HPDE6-E6E7 (cell line): Measurements from ENCODE around the gene TACC2.

ENCODE experiments used
- DNase-seq: peaks from one replicate; pipeline ENCODE4 v3.0.0; 2011; ENCODE audit warnings: missing footprints; ENCODE audit errors: extremely low spot score

Gene TACC2

DNA sequence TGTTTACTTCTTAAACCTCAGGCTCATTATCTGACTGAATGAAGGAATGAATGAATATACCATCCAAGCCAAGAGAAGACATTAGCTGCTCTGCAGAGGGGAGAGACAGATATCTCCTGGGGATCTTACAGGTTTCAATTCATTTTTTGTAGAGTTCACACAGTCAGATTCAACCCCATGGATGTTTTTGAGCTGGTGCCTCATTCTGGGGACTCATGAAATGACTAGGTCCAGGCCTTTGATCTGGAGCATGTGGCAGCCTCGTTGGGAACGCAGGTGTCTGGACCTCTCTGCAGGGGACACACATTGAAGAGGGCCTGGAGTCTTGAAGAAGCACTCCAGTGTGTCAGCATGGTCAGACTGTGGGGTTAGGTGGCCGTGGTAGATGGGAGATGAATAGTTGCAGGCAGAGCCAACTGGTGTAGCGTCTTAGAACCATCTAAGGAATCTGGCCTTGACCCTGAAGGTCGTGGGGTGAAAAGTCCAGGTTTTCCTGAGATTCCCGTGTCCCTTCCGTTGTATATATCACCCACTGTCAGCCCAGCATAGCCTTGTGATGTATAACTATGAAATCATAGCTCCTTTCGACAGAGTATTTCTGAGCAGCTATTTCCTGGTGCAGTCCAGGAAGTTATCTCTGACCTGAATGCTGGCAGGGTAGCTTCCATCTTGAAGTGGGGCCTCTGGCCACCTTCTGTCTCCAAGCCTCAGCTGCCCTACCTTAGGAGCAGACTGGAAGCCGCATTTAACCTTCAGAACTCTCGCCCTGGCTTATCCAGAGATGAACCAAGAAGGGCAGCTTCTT is 304.4 kb downstream of the TACC2 start:
- DNase-seq = no peak

DNA sequence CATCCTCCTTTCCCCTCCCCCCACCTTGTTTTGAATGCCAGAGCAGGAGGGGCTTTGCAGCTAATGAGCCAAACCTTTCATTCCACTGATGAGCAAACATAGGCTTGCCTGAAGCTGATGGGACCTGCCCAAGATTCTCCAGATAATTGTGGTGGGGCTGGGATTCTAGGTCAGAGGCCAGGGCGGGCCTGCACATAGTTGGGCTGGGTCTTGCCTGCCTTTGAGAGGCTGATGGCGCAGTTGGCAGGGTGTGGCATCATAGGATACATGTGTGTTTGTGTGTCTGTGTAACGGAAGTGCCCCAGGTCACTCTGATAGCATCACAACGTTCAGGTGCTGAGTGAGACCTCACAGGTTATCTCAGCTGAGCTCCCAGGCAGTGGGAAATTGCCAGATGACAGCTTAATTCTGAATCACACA is 305.0 kb downstream of the TACC2 start:
- DNase-seq = peak; percentile 81

DNA sequence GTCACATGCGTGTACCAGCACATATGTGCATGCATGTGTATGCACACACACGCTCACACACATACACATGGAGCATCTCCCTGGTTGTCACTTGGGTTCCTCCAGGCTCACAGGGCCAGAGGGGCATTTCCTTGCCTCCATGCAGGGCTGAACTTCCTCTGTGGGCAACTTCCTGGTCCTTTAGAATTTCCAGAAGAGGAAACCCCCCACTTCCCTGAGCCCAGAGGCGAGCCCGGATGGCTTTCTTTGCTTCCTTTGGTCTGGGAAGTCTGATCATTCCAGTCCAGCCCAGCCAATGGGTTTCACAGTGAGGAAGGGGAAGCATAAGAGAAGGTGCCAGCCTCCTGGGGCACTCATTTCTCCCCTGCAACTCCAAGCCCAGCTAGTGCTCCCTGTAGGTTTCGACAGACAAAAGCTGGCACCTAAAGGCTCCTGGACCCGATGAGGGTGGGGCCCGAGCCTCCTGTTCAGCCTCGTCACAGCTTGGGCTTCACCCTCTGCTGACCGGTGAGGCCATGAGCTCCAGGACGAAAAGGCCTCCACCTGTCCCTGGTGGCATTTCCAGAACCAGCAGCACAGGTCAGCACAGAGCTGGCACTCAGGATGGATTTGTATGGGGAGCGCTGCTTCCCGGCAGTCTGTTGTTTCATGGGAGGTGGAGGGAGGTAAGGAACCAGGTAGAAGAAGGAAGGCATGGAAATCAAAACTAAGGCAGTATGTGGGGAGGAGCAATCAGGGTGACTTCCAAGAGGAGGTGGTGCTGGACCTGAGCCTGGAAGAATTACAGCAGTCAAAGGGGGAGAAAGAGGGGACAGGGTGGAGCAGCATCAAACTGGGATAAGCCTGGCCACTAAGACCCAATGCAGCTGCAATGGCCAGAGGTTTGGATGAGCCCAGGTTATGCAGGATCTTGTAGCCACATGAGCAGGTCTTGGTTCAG is 305.8 kb downstream of the TACC2 start:
- DNase-seq = no peak

DNA sequence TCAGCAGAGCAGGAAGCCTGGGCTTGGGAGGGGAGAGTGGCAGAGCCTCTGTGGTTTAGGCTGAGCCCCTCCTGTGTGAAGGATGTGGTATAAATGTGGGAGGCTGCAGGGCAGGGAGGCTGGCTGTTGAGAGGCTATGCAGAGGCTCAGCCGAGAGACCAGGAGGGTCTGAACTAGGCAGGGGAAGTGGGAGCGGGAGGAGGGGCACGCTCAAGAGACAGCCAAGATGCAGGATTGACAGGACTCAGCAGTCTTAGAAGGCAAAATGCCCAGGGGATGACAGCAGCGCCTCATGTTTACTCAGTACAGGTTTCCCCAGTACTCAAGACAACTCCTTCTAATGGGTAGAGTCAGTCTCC is 306.5 kb downstream of the TACC2 start:
- no peak for DNase-seq

DNA sequence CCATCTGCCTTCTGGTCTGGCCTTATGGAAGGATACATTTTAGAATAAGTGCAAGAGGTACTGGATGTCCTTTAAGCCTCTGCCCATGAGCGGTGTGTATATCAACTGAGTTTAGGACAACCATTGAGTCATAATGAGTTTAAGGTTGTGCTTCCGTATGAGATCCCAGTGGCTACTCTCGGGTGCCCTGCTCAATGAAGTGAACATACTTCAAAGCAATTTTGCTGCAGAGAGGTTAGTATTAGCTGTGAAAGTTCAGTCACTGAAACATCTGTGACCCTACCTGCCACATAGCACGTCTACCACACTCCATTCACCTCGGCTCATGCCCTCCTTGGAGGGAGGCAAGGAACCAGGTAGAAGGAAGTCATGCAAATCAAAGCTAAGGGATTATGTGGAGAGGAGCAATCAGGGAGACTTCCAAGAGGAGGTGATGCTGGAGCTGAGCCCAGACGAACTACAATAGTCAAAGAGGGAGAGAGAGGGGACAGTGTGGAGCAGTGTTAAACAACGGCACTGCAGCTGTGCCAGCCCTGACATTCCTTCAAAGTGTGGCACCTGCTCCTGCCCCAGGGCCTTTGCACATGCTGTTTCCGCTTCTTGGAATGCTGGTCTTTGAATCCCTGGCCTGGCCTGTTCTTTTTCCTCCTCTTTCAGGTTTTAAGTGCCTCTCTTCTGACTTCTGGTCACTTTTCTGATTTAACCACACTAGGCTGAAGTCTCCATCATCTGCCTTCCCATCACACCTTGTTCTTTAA is 307.6 kb downstream of the TACC2 start:
- DNase-seq = no peak

DNA sequence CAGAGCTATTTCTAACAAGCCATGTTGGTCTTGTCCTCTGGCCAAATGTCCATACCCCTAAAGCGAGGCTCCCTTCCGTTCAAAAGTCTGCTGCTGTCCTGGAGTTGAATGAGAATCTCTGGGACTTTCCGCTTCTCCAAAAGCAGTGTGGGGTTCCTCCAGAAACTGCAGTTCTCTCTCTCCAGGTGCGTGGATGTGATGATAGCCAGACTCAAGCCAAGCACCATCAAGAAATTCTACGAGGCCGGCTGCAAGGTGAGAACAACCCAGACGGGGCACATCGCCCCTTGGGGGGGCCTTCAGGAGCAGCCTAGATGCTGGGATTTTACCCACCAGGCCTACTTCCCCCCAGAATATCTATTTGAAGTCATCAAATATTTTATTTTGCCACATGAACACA is 308.6 kb downstream of the TACC2 start:
- DNase-seq = no peak

DNA sequence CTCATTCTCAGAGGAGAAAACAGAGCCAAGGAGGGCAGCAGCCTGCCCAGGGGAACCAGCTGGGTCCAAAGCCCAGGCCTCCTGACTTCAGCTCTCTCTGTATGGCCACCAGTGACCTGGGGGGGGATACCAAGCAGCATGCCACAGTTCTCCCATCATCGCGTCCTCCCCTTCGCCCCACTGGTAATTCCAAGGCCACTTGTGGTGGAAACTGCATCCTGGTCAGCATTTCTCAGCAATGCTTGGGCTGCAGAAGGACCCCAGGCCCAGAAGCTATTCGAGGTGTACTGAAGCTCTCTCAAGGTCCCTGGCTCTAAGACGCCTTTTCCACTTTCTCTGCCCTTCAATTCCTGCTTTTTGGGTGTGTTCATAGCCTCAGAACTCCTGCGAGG is 309.2 kb downstream of the TACC2 start:
- DNase-seq = no peak

DNA sequence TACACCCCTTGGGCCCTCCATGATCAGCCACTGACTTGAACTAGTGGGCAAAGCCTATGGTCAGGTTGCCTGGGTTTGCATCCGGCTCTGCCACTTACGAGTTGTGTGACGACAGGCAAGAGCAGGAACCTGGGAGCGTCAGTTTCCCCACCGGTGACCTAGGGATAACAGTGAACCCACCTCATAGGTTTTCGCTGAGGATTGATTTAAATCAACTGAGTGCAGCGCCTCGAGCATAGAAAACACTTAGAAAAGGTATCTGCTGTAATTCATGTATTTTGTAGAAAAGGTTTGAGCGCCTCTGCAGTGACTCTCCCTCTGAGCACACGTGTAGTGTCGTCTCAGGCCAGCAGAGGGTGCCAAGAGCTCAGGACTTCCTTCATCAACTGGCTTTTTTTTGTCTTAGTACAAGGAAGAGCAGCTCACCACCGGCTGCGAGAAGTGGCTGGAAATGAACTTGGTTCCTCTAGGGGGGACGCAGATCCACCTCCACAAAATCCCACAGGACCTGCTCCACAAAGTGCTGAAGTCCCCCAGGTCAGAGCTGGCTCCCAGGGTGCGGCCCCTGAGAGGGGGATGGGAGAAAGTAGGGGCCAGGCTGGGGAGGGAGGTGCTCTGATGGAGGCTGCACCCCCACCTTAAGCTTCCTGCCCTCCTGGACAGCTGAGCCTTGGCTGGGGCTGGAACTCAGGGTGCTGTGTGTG is 309.8 kb downstream of the TACC2 start:
- DNase-seq = peak; percentile 72

DNA sequence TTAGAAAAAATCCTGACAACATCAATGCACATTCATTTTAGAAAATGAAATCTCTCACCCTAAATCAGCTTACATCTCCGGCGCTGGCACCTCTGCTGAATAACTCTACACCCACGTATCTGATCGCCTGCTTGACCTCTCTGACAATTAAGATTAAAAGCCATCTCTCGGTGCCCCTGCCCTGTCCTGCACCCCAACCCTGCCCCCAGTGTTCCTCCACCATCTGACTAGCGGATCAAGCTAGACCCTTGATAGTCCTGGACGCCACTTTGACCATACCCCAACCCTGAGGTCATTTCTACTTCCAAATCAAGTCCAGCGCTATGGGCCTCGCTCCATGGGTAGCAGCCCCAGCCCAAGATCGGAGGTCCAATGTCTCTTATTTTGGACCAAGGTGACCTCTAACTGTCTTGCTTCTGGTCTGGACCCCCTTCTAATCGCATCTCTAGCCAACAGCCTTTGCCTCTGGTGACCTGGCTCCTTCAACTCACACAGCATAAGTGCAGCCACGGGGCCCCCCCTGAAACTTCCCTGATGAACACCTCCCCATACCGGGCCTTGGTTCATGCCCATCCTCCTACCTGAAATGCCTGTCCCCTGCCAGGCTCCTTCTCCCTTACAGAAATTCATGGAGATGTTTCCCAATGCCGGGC is 310.6 kb downstream of the TACC2 start:
- DNase-seq = no peak

DNA sequence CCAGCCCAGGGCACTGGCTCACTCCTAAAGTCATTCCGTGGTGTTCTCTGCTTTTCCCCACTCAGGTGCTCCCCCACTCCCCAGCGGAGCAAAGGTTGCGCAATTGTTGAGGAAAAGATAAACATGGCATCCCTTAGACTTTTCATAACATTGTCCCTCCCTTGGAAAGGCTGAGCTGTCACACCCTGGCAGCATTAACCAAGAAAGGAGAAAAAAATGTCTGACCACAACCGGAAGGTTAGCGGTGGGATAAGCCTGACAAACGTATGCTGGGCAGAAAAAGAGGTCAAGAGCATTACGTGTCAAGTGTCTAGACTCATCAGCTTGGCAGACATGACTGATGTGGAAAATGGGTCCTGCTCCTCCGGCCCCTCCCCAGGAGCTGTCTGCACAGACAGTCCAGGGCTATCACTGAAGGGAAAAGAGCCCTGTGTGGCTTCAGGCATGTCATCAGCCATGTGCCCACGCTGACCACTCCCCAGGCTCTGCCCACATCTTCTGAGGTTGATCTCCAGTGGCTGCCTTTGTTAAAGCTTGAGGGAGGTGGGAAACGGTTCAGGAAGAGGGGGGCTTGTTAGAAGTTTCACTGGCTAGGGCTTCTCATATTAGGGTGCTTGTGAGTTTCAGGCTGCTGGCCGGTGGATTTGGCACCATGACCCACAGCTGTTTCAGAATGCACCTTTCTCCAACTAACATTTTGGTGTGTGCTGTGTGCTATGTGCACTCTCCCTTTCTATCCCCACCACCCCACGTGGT is 312.3 kb downstream of the TACC2 start:
- no peak for DNase-seq

DNA sequence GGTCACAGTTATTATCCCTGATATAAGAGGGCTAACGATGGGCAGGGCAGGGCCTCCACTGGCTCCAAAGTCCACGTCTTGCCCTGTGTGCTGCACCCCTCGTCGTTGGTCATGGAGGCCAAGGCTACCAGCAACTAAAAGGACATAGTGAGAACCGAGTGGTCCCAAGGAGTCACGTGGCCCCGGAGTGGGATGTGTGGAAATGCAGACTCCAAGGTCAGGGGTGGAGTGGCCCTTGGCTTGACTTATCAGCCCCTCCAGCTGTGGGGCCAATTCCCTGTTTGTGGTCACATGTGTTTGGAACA is 312.8 kb downstream of the TACC2 start:
- DNase-seq = no peak

DNA sequence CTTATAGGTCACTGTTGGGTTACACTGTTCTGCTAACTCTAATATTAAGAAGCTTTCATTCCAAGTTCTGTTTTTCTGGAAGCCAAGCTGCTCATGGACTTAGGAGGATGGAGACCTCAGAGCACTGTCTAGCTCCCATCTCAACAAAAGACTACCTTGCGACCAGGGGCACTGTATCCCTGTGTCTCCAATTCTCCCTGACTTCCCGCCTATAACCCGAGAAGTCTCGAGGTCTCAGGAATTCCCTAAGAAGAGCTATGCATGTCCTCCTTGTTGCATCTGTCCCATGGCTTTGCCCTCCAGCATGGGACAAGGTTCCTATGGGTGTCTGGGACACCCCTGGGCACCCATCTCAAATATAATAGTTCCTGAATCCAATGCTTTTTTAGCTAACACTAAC is 313.4 kb downstream of the TACC2 start:
- DNase-seq = no peak

DNA sequence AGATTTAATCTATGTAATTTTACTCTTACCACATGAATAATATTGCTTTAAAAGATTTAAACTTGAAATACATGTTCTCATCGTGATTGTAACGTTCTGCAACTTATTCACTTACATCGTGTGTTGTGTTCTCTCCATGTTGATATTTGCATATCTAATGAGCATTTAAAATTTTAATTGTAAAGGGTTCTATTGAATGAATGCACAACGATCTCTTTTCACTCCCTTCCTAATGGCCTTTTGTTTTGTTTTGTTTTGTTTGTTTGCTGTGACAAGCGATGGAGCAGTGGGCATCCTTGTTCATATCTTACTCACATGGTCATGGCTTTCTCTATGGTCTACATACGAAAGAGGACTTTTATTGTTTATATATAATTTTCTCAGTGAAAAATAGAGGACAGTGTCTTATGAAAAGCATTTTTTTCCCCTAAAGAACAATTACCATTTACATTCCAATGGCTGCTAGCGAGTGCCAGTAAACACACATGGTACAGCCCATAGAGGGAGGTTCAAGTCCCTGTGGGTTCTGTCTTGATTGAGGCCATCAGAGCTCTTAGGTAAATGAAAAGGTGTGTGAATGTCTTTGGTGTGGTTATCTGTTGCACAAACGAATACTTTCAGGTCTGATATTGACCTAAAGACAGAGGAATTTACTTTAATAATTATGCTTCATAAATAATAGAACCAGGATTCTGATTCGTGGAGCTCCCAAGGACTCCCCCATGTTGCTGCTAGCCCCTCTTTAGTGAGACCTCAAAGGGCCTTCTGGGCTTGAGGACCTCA is 314.5 kb downstream of the TACC2 start:
- no peak for DNase-seq
